Heart right ventricle (tissue), 16 donors: ENCODE results near the gene UNC13B. TPM values are rescaled to one million over a fixed set of nuclear protein-coding genes. Genes with fewer than 3 reads are reported as not detected.

Source experiments
- ATAC-seq, 8 donors: fragments of 200-7000 bp; cut with Tn5 transposase; one replicate each; pipeline ENCODE4 v1.9.1; 2020; ENCODE audit warnings: mild to moderate bottlenecking in 8 of 8, moderate library complexity in 8 of 8, moderate number of reproducible peaks in 1 of 8
- DNase-seq, 2 donors: peaks; one replicate each; pipeline ENCODE4 v3.0.0-alpha.2; 2020
- H3K27ac ChIP-seq, 10 donors: fragments of 200-600 bp; sonication (generic) in 2 of 10; one replicate each; pipeline versions ENCODE4 v1.5.0 to v1.8.0; 2020 to 2022; ENCODE audit warnings: mild to moderate bottlenecking in 3 of 10
- H3K27me3 ChIP-seq, 7 donors: fragments of 200-600 bp; one replicate each; pipeline ENCODE4 v1.8.0; 2021 to 2022; ENCODE audit warnings: mild to moderate bottlenecking in 2 of 7
- H3K36me3 ChIP-seq, 9 donors: fragments of 200-600 bp; sonication (generic) in 1 of 9; one replicate each; pipeline versions ENCODE4 v1.5.0 to v1.8.0; 2020 to 2022; ENCODE audit warnings: mild to moderate bottlenecking in 2 of 9
- H3K4me1 ChIP-seq, 9 donors: fragments of 200-600 bp; sonication (generic) in 1 of 9; one replicate each; pipeline versions ENCODE4 v1.5.0 to v1.8.0; 2020 to 2022; ENCODE audit warnings: mild to moderate bottlenecking in 4 of 9
- H3K4me3 ChIP-seq, 10 donors: fragments of 200-600 bp; sonication (generic) in 2 of 10; one replicate each; pipeline versions ENCODE4 v1.5.0 to v1.8.0; 2020 to 2022; ENCODE audit warnings: mild to moderate bottlenecking in 7 of 10, moderate library complexity in 2 of 10
- H3K9me3 ChIP-seq, 11 donors: fragments of 200-600 bp in 10 of 11; sonication (generic) in 2 of 11; one replicate each; pipeline versions ENCODE4 v1.5.0 to v1.8.0; 2013 to 2022; ENCODE audit warnings: mild to moderate bottlenecking in 2 of 11, control low read depth in 1 of 11, moderate library complexity in 1 of 11
- CTCF ChIP-seq, 9 donors: fragments of 200-600 bp; sonication (generic) in 2 of 9; IDR thresholded peaks; one replicate each; pipeline versions ENCODE4 v1.5.0 to v1.8.0; 2021 to 2022; ENCODE audit warnings: antibody characterized with exemption in 9 of 9, mild to moderate bottlenecking in 5 of 9, moderate library complexity in 1 of 9
- WGBS, 2 donors: extraction: QIAGEN DNeasy Blood & Tissue Kit; methylation state at CpG; one replicate each; pipeline ENCODE4 v1.1.7; 2013; ENCODE audit warnings: inconsistent platforms in 1 of 2; 5-methylcytosine and 5-hydroxymethylcytosine counted together
- intact Hi-C, 10 donors: fragments of 100-400 bp; cut with DNase I; formaldehyde crosslinking; loops; one replicate each; pipeline versions ENCODE4 v1.11.1 to v1.14.2; 2022
- polyA plus RNA-seq, 2 donors: library from polyadenylated mRNA; stranded (reverse); fragments of 200-250 nt; gene quantifications; one replicate each; pipeline ENCODE4 v1.2.3, GENCODE V29; 2013
- total RNA-seq, 10 donors: library from RNA; stranded (reverse); fragmentation: NEBNext Ultra II Directional in 3 of 10; extraction: Animal tissue kit (Norgen Biotek cat#: 25700) in 3 of 10; gene quantifications; one replicate each; pipeline versions ENCODE4 v1.2.1 to v1.2.4, GENCODE V29; 2021 to 2023
- donor health status: Arrhythmogenic right ventricular cardiomyopathy.
- donor health status: ischemic (EF 13 %, LVEDD 7.1; RV severe dilation, severe dysfunction).
- donor health status: healthy with polysubstance abuse.
- donor health status: DM: no; HTN: yes; CAD: no.
- donor health status: DM: no; HTN: no; CAD: no.
- donor health status: ischemic (EF 25% LVEDD 6.9; RV normal size, moderate dysfunction).
- donor health status: ischemic (EF 25% LVEDD 5.7; RV mildly dilated, moderate dysfunction).
- donor health status: healthy.
- donor health status: DM: yes; HTN: yes; CAD: no.
- donor health status: Ischemic cardiomyopathy.
- donor health status: ischemic (EF 35%, LVEDD 5.7; RV mildly dilated, moderate dysfunction).
- donor health status: nonischemic (EF 11% LVEDD 7.7; RV severe dilation, severe dysfunction).
- donor health status: DM: yes; HTN: yes; CAD: no.
- donor health status: PGD.
- donor health status: ischemic (EF 29% LVEDD 5.4; RV normal size, mild dysfunction).
- donor health status: nonischemic (EF 23%, LVEDD 6.1; RV moderate dilation, normal function).

The UNC13B gene
- total and polyA plus RNA-seq, 12 donors = 13.1 to 27.1 (median 18.9) TPM

DNA sequence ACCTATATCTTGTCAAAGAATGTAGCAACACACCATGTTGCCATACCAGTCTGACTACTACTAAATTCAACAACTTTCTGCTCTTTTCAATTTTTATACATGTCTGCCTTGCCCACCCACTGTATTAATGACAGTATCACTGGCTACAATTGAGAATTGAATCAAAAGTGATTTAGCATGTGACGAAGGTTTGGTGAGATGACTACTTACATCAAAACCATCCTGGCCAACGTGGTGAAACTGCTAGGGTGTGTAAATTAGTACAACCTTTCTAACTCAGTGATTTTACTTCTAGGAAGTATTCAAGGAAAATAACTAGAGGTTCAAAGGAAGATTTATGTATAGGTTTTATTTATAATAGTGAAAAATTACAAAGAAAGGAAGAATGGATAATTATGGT lies 109.8 kb downstream of the UNC13B start:
- Histone ChIP-seq H3K9me3 (no peaks in the 10 kb centered on the region), H3K4me3 (no peak overlapping the region), H3K27me3 (no peaks in the 10 kb centered on the region), H3K36me3 (no peaks in the 10 kb centered on the region), H3K4me1 (peaks cover 0 to 26% (median 18%) of the 10 kb centered on the region in 9 donors), H3K27ac (no peak overlapping the region)
- DNase-seq (no peak), ATAC-seq (no peak)
- 48 to 92% methylated on average over 2 of the region's 2 CpGs for WGBS, 2 donors
- intact Hi-C loops = no loop called here
- no peak for TF ChIP-seq CTCF (IDR thresholded peaks at IDR 0.05)

- Histone ChIP-seq H3K4me1 (peaks cover 4 to 39% (median 31%) of the 10 kb centered on the region in 9 donors), H3K36me3 (no peaks in the 10 kb centered on the region), H3K27me3 (no peaks in the 10 kb centered on the region), H3K27ac (no peak overlapping the region), H3K9me3 (no peaks in the 10 kb centered on the region), H3K4me3 (no peak overlapping the region)
- ATAC-seq (no peak), DNase-seq (no peak)
- 93% methylated on average over 2 of the region's 2 CpGs for WGBS, 2 donors
- intact Hi-C loops = no loop called here
- TF ChIP-seq CTCF (IDR thresholded peaks at IDR 0.05) = no peak
These were observed 111.2 kb downstream of the UNC13B start for GRCh38 chr9:35272989-35273388.

- intact Hi-C loops = no loop called here
- peaks cover 9 to 45% (median 31%) of the 10 kb centered on the region in 9 donors for H3K4me1 ChIP-seq
- no peaks in the 10 kb centered on the region for H3K36me3 ChIP-seq
- H3K27me3 ChIP-seq = no peaks in the 10 kb centered on the region
- H3K4me3 ChIP-seq = no peak overlapping the region
- H3K9me3 ChIP-seq = no peaks in the 10 kb centered on the region
- TF ChIP-seq CTCF (IDR thresholded peaks at IDR 0.05) = no peak
- no peak overlapping the region for H3K27ac ChIP-seq
- ATAC-seq = no peak
- WGBS, 2 donors = 91 to 93% methylated on average over 5 of the region's 5 CpGs
- DNase-seq = no peak
These were observed 111.8 kb downstream of the UNC13B start for GRCh38 chr9:35273591-35273990.

GRCh38 chr9:35274993-35275392 lies 113.2 kb downstream of the UNC13B start:
- Histone ChIP-seq H3K4me3 (no peak overlapping the region), H3K36me3 (no peaks in the 10 kb centered on the region), H3K27ac (no peak overlapping the region), H3K9me3 (no peaks in the 10 kb centered on the region), H3K27me3 (no peaks in the 10 kb centered on the region), H3K4me1 (peaks cover 0 to 35% (median 20%) of the 10 kb centered on the region in 9 donors)
- 94 to 95% methylated on average over 2 of the region's 2 CpGs for WGBS, 2 donors
- intact Hi-C loops = no loop called here
- no peak for DNase-seq
- no peak for TF ChIP-seq CTCF (IDR thresholded peaks at IDR 0.05)
- no peak for ATAC-seq
